ENCODE data around the gene MEX3D. TPM values are rescaled to one million over a fixed set of nuclear protein-coding genes. Genes with fewer than 3 reads are reported as not detected.

Gene MEX3D
- total and polyA plus RNA-seq, 2 donors (not counting 1 experiment from before 2014, with no cell fraction given), result 5.3 to 33.0 TPM

DNA sequence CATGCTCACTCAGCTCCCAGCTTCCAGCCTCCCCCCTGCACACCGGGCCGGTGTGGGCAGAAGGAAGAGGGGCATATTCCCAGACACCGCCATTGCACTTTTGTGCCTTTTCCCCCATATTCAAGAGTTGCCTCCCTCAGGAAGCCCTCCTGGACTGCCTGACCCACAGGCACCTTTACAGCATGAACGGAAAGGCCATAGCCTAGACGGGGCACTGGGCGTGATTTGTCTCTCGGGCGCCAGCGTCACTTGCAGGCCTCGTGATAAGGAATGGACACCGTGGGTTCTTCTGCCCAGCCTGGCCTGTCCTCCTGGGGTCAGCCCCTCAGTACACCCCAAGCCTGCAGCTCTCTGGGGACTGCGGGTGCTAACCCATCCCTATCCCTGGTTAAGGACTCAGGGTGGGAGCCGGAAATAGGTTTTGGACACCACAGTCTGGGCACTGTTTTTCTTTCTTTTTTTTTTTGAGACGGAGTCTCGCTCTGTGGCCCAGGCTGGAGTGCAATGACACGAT is 38.1 kb upstream of the MEX3D start:
- DNase-seq (ENCODE audit: low read depth in 2 of 2), result no peak
- H3K27ac ChIP-seq (ENCODE audit: insufficient read depth, low read length), result peak overlapping the region; percentile 58
- H2AFZ ChIP-seq (ENCODE audit: low read length), result peak overlapping the region; percentile 47
- H3K4me3 ChIP-seq (replicated peaks in 1 of 4; ENCODE audit: control extremely low read depth in 1 of 4, insufficient read depth in 1 of 4, low read depth in 3 of 4, low read length in 4 of 4), result peak overlapping the region; percentile 31 to 99 (median 79)
- H3K4me2 ChIP-seq (ENCODE audit: extremely low read depth, insufficient read depth, low read length), result peak overlapping the region; percentile 52
- H3K36me3 ChIP-seq (ENCODE audit: control insufficient read depth, insufficient read depth, low read length), result peaks cover 13% of the 10 kb centered on the region
- H3K27me3 ChIP-seq (ENCODE audit: control insufficient read depth, insufficient read depth, low read length), result no peaks in the 10 kb centered on the region
- H3K9ac ChIP-seq (ENCODE audit: insufficient read depth, low read length), result no peak overlapping the region
- no peaks in the 10 kb centered on the region for H3K9me3 ChIP-seq (ENCODE audit: control insufficient read depth, insufficient read depth, low read depth, low read length)
- TF ChIP-seq EZH2 (IDR thresholded peaks at IDR 0.05; ENCODE audit: low read length, missing control alignments), result no peak
- TF ChIP-seq CTCF (conservative IDR thresholded peaks at IDR 0.05 in 1 of 2, IDR thresholded peaks at IDR 0.05 in 1 of 2; ENCODE audit: low read depth in 1 of 2, low read length in 2 of 2), result no peak
- no peaks in the 10 kb centered on the region for H3K4me1 ChIP-seq (ENCODE audit: control insufficient read depth, extremely low read depth, insufficient read depth, low read length)
- H3K79me2 ChIP-seq (ENCODE audit: control insufficient read depth, insufficient read depth, low read length), result peaks cover 35% of the 10 kb centered on the region
- H4K20me1 ChIP-seq (ENCODE audit: control insufficient read depth, extremely low read depth, insufficient read depth, low read length), result no peaks in the 10 kb centered on the region

DNA sequence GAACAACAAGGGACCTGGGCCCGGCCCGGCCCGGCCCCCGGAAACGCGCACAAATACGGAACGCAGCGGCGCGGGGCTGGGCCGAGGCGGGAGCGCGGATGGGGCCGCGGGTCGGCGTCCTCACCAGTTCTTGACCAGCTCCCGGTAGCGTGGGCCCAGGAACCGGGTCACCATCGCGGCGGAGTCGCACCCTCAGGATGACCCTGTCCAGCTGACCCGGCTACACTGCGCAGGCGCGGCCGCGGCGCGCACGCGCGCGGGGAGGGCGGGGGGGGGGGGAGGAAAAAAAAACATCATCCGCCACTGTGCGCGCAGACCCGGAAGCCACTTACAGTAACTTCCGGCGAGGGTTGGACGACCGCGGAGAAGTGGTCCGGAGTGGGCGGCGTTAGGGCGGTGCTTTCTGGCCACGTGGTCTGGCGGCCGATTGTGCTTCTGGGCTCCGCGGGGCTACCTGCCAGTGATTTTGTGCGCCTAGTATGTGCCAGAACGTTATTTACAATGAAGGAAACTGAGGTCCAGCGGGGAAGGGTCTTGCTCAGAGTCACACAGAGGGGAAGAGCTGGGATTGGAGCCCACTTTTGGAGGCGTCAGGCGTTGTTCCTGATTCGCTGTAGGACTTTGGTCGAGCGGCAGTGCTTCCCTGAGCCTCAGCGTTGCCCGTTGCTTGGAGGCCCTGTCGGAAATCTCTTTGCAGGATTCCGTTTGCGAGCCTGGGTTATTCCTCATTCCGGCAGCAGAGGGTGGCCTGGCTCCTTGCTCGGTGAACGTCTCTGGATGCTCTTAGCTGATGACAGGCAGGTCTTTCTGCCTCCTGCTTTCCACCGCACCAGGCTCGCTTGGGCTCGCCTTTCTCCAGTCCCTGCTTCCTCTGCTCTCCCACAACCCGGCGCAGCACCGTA is 37.4 kb upstream of the MEX3D start, which contains the start of gene UQCR11:
UQCR11 (minus strand) TSS at position 227 of the 902 bp plus-strand sequence; CDS start at position 174, 53 bp downstream.
- Histone ChIP-seq H3K9ac (ENCODE audit: insufficient read depth, low read length) (peak within 1 kb of the TSS; percentile 92), H3K4me1 (ENCODE audit: control insufficient read depth, extremely low read depth, insufficient read depth, low read length) (no peaks in the 10 kb centered on the region), H3K4me3 (replicated peaks in 1 of 4; ENCODE audit: control extremely low read depth in 1 of 4, insufficient read depth in 1 of 4, low read depth in 3 of 4, low read length in 4 of 4) (peak within 1 kb of the TSS; percentile 87 to 99 (median 98)), H3K27me3 (ENCODE audit: control insufficient read depth, insufficient read depth, low read length) (no peaks in the 10 kb centered on the region), H3K4me2 (ENCODE audit: extremely low read depth, insufficient read depth, low read length) (peak within 1 kb of the TSS; percentile 79), H4K20me1 (ENCODE audit: control insufficient read depth, extremely low read depth, insufficient read depth, low read length) (no peaks in the 10 kb centered on the region), H3K79me2 (ENCODE audit: control insufficient read depth, insufficient read depth, low read length) (peaks cover 40% of the 10 kb centered on the region), H3K9me3 (ENCODE audit: control insufficient read depth, insufficient read depth, low read depth, low read length) (no peaks in the 10 kb centered on the region), H3K36me3 (ENCODE audit: control insufficient read depth, insufficient read depth, low read length) (peaks cover 12% of the 10 kb centered on the region), H2AFZ (ENCODE audit: low read length) (peak within 1 kb of the TSS; percentile 47), H3K27ac (ENCODE audit: insufficient read depth, low read length) (peak within 1 kb of the TSS; percentile 58)
- TF ChIP-seq EZH2 (IDR thresholded peaks at IDR 0.05; ENCODE audit: low read length, missing control alignments), result no peak
- peak; percentile 70 to 71 for TF ChIP-seq CTCF (conservative IDR thresholded peaks at IDR 0.05 in 1 of 2, IDR thresholded peaks at IDR 0.05 in 1 of 2; ENCODE audit: low read depth in 1 of 2, low read length in 2 of 2)
- peak; percentile 96 to 97 for DNase-seq (ENCODE audit: low read depth in 2 of 2)

- no peak for TF ChIP-seq CTCF (conservative IDR thresholded peaks at IDR 0.05 in 1 of 2, IDR thresholded peaks at IDR 0.05 in 1 of 2; ENCODE audit: low read depth in 1 of 2, low read length in 2 of 2)
- no peak for TF ChIP-seq EZH2 (IDR thresholded peaks at IDR 0.05; ENCODE audit: low read length, missing control alignments)
- Histone ChIP-seq H3K4me2 (ENCODE audit: extremely low read depth, insufficient read depth, low read length) (no peak overlapping the region), H3K9me3 (ENCODE audit: control insufficient read depth, insufficient read depth, low read depth, low read length) (no peaks in the 10 kb centered on the region), H3K36me3 (ENCODE audit: control insufficient read depth, insufficient read depth, low read length) (peaks cover 19% of the 10 kb centered on the region), H3K79me2 (ENCODE audit: control insufficient read depth, insufficient read depth, low read length) (peaks cover 51% of the 10 kb centered on the region), H3K9ac (ENCODE audit: insufficient read depth, low read length) (no peak overlapping the region), H3K27ac (ENCODE audit: insufficient read depth, low read length) (no peak overlapping the region), H3K4me3 (replicated peaks in 1 of 4; ENCODE audit: control extremely low read depth in 1 of 4, insufficient read depth in 1 of 4, low read depth in 3 of 4, low read length in 4 of 4) (no peak overlapping the region), H3K4me1 (ENCODE audit: control insufficient read depth, extremely low read depth, insufficient read depth, low read length) (no peaks in the 10 kb centered on the region), H2AFZ (ENCODE audit: low read length) (no peak overlapping the region), H4K20me1 (ENCODE audit: control insufficient read depth, extremely low read depth, insufficient read depth, low read length) (no peaks in the 10 kb centered on the region), H3K27me3 (ENCODE audit: control insufficient read depth, insufficient read depth, low read length) (no peaks in the 10 kb centered on the region)
- DNase-seq (ENCODE audit: low read depth in 2 of 2), result no peak
Observed at GRCh38 chr19:1602091-1602707, 34.1 kb upstream of the MEX3D start.

All from fibroblast of lung (primary cell).